HL-60 (cell line): ENCODE data around the gene CELF2.

ENCODE experiments used
- GABPA ChIP-seq: IDR thresholded peaks from 2 replicates; pipeline ENCODE4 v1.6.1; 2012; ENCODE audit warnings: low read depth
- POLR2AphosphoS5 ChIP-seq: IDR thresholded peaks from 2 replicates; pipeline ENCODE4 v1.6.1; 2012; ENCODE audit warnings: low read depth
- SPI1 ChIP-seq: IDR thresholded peaks from 2 replicates; pipeline ENCODE4 v1.6.1; 2012; ENCODE audit warnings: low read depth, mild to moderate bottlenecking, borderline replicate concordance
- TF ChIP-seq, protein P1 (sequence below): IDR thresholded peaks from one replicate; pipeline ENCODE4 v1.5.1; 2011; ENCODE audit warnings: low read length, control low read depth, inconsistent platforms; ENCODE audit not compliant: insufficient read depth
- TF ChIP-seq, protein P2 (sequence below): IDR thresholded peaks from 2 replicates; pipeline ENCODE4 v1.6.1; 2012; ENCODE audit warnings: low read depth; ENCODE audit not compliant: insufficient replicate concordance

DNA sequence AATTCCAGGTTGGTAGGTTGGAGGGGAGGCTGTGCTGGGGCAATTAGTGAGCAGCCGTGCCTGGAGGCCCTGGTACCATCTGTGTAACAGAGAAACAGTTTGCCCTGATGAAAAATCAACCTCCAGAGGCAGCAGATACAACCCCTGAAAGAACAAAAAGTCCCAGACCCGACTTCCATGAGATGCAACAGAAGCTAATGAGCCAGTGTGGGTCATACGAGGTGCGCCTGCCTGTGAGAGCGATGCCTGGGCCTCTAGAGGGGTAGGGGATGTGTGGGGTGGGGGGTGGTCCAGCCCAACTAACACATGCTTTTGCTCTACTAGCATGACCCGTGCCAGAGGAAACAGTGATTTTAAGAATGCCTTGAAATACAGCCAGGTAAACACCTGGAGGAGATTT is 39.3 kb downstream of the CELF2 start:
- TF ChIP-seq, protein P1, sequence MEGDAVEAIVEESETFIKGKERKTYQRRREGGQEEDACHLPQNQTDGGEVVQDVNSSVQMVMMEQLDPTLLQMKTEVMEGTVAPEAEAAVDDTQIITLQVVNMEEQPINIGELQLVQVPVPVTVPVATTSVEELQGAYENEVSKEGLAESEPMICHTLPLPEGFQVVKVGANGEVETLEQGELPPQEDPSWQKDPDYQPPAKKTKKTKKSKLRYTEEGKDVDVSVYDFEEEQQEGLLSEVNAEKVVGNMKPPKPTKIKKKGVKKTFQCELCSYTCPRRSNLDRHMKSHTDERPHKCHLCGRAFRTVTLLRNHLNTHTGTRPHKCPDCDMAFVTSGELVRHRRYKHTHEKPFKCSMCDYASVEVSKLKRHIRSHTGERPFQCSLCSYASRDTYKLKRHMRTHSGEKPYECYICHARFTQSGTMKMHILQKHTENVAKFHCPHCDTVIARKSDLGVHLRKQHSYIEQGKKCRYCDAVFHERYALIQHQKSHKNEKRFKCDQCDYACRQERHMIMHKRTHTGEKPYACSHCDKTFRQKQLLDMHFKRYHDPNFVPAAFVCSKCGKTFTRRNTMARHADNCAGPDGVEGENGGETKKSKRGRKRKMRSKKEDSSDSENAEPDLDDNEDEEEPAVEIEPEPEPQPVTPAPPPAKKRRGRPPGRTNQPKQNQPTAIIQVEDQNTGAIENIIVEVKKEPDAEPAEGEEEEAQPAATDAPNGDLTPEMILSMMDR, result no peak
- TF ChIP-seq, protein P2, sequence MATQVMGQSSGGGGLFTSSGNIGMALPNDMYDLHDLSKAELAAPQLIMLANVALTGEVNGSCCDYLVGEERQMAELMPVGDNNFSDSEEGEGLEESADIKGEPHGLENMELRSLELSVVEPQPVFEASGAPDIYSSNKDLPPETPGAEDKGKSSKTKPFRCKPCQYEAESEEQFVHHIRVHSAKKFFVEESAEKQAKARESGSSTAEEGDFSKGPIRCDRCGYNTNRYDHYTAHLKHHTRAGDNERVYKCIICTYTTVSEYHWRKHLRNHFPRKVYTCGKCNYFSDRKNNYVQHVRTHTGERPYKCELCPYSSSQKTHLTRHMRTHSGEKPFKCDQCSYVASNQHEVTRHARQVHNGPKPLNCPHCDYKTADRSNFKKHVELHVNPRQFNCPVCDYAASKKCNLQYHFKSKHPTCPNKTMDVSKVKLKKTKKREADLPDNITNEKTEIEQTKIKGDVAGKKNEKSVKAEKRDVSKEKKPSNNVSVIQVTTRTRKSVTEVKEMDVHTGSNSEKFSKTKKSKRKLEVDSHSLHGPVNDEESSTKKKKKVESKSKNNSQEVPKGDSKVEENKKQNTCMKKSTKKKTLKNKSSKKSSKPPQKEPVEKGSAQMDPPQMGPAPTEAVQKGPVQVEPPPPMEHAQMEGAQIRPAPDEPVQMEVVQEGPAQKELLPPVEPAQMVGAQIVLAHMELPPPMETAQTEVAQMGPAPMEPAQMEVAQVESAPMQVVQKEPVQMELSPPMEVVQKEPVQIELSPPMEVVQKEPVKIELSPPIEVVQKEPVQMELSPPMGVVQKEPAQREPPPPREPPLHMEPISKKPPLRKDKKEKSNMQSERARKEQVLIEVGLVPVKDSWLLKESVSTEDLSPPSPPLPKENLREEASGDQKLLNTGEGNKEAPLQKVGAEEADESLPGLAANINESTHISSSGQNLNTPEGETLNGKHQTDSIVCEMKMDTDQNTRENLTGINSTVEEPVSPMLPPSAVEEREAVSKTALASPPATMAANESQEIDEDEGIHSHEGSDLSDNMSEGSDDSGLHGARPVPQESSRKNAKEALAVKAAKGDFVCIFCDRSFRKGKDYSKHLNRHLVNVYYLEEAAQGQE, result no peak
- TF ChIP-seq GABPA (no peak), POLR2AphosphoS5 (no peak), SPI1 (no peak)
